ENCODE measurements around the gene ANKRD42. TPM values are rescaled to one million over a fixed set of nuclear protein-coding genes. Genes with fewer than 3 reads are reported as not detected.

The ANKRD42 gene
- polyA plus RNA-seq, 3 donors: 4.3 to 6.2 (median 6.1) TPM

- Histone ChIP-seq H4K20me1 (ENCODE audit: insufficient read depth, low read length) (no peaks in the 10 kb centered on the region), H3K9ac (ENCODE audit: insufficient read depth, low read length, poor library complexity, severe bottlenecking) (no peak overlapping the region), H3K27me3 (ENCODE audit: control insufficient read depth in 2 of 2, insufficient read depth in 2 of 2, low read length in 2 of 2) (no peaks in the 10 kb centered on the region), H3K27ac (ENCODE audit: low read depth in 1 of 2, low read length in 2 of 2) (no peak overlapping the region), H3K9me3 (replicated peaks in 1 of 2; ENCODE audit: control insufficient read depth in 1 of 2, insufficient read depth in 1 of 2, low read length in 2 of 2) (no peaks in the 10 kb centered on the region), H3K4me1 (ENCODE audit: control insufficient read depth in 1 of 2, insufficient read depth in 2 of 2, low read length in 2 of 2) (peaks cover 14 to 15% of the 10 kb centered on the region in 2 donors), H3K4me2 (replicated peaks; ENCODE audit: extremely low read depth, low read length, poor library complexity, severe bottlenecking) (no peak overlapping the region), H3K4me3 (replicated peaks in 1 of 3; ENCODE audit: low read depth in 2 of 3, low read length in 3 of 3) (no peak overlapping the region), H3K79me2 (ENCODE audit: insufficient read depth, low read length) (peaks cover 48% of the 10 kb centered on the region), H2AFZ (ENCODE audit: insufficient read depth, low read depth, low read length, poor library complexity, severe bottlenecking) (no peak overlapping the region), H3K36me3 (replicated peaks in 1 of 2; ENCODE audit: control insufficient read depth in 1 of 2, insufficient read depth in 2 of 2, low read length in 2 of 2) (peaks cover 28 to 38% of the 10 kb centered on the region in 2 donors)
- Mint-ChIP-seq H3K4me1 (peaks cover 22% of the 10 kb centered on the region), H3K9me3 (no peaks in the 10 kb centered on the region), H3K27me3 (ENCODE audit: low read depth in 3 of 3) (no peaks in the 10 kb centered on the region), H3K27ac (peak overlapping the region in 1 of 7 donors; percentile 8), H3K36me3 (peaks cover 21 to 28% of the 10 kb centered on the region in 2 donors), H3K4me3 (no peak overlapping the region)
- intact Hi-C loops (cut with micrococcal nuclease): loop anchor here in 1 of 2 donors (10.0 kb wide), 1 partner anchor 87 kb away; the partner anchor contains the start of gene ANKRD42
- 75% methylated on average over 1 of the region's 4 CpGs for WGBS (ENCODE audit: insufficient coverage)
- no peak for DNase-seq
- no peak for TF ChIP-seq CTCF (IDR thresholded peaks at IDR 0.05)
These were observed 88.7 kb downstream of the ANKRD42 start for GRCh38 chr11:83282084-83282716.

GRCh38 chr11:83284501-83285150, 91.1 kb downstream of the ANKRD42 start:
- no peak for DNase-seq

More at GRCh38 chr11:83284501-83285150, 91.1 kb downstream of the ANKRD42 start:
- H3K27me3 Mint-ChIP-seq (ENCODE audit: low read depth in 3 of 3): peaks cover 0 to 4% (median under 1%) of the 10 kb centered on the region in 3 donors
- peak overlapping the region; percentile 92 for H2AFZ ChIP-seq (ENCODE audit: insufficient read depth, low read depth, low read length, poor library complexity, severe bottlenecking)
- peaks cover 9 to 10% of the 10 kb centered on the region in 2 donors for H3K36me3 Mint-ChIP-seq
- peaks cover 48% of the 10 kb centered on the region for H3K79me2 ChIP-seq (ENCODE audit: insufficient read depth, low read length)
- no peaks in the 10 kb centered on the region for H3K9me3 Mint-ChIP-seq
- H3K4me3 Mint-ChIP-seq: peak overlapping the region; percentile 93 to 96
- no peak for TF ChIP-seq CTCF (IDR thresholded peaks at IDR 0.05)
- H3K27ac ChIP-seq (ENCODE audit: low read depth in 1 of 2, low read length in 2 of 2): peak overlapping the region in 1 of 2 donors; percentile 97
- H3K27ac Mint-ChIP-seq: peak overlapping the region in 5 of 7 donors; percentile 67 to 100 (median 99)
- peaks cover 21 to 23% of the 10 kb centered on the region in 2 donors for H3K4me1 ChIP-seq (ENCODE audit: control insufficient read depth in 1 of 2, insufficient read depth in 2 of 2, low read length in 2 of 2)
- H3K4me1 Mint-ChIP-seq: peaks cover 30% of the 10 kb centered on the region
- peak overlapping the region; percentile 88 for H3K9ac ChIP-seq (ENCODE audit: insufficient read depth, low read length, poor library complexity, severe bottlenecking)
- peak overlapping the region; percentile 76 to 95 (median 93) for H3K4me3 ChIP-seq (replicated peaks in 1 of 3; ENCODE audit: low read depth in 2 of 3, low read length in 3 of 3)
- intact Hi-C loops (cut with micrococcal nuclease): loop anchor here (2.0 to 10.0 kb wide), 6 partner anchors 90 to 382 kb away; partner anchors contain the start of genes ANKRD42 (in 2 of the 2), DDIAS (in 2 of the 2), PRCP (in 2 of the 2) and PCF11 (in 1 of the 2)
- 0% methylated on average over 1 of the region's 3 CpGs for WGBS (ENCODE audit: insufficient coverage)
- no peaks in the 10 kb centered on the region for H3K27me3 ChIP-seq (ENCODE audit: control insufficient read depth in 2 of 2, insufficient read depth in 2 of 2, low read length in 2 of 2)
- peaks cover 14% of the 10 kb centered on the region in 2 donors for H3K36me3 ChIP-seq (replicated peaks in 1 of 2; ENCODE audit: control insufficient read depth in 1 of 2, insufficient read depth in 2 of 2, low read length in 2 of 2)
- H3K9me3 ChIP-seq (replicated peaks in 1 of 2; ENCODE audit: control insufficient read depth in 1 of 2, insufficient read depth in 1 of 2, low read length in 2 of 2): no peaks in the 10 kb centered on the region
- no peaks in the 10 kb centered on the region for H4K20me1 ChIP-seq (ENCODE audit: insufficient read depth, low read length)
- peak overlapping the region; percentile 93 for H3K4me2 ChIP-seq (replicated peaks; ENCODE audit: extremely low read depth, low read length, poor library complexity, severe bottlenecking)

Data from CD14-positive monocyte (primary cell).